HT1080 (cell line): ENCODE measurements around the gene MRPS26. TPM values are rescaled to one million over a fixed set of nuclear protein-coding genes. Genes with fewer than 3 reads are reported as not detected.

Source experiments
- total RNA-seq: library from RNA; depleted of rRNA; stranded (reverse); fragments of >200 nt; shearing (Covaris generic); gene quantifications from 2 replicates; pipeline ENCODE4 v1.2.3, GENCODE V29; 2014; rRNA removed

The MRPS26 gene
- total RNA-seq, 1 experiment from 2014 or later, result 179 TPM

Other genes with a start within 250 kb of the MRPS26 start
- not detected in 2 replicates for gene CPXM1, start 245.4 kb upstream of the MRPS26 start, total RNA-seq
- gene C20orf141, start 231.1 kb upstream of the MRPS26 start, total RNA-seq, result 0.50 TPM in 1 of 2 replicates, not detected in the other
- not detected in 2 replicates for gene TMEM239, start 229.7 kb upstream of the MRPS26 start, total RNA-seq
- 26.2 and 29.3 TPM in 2 replicates for gene PCED1A, start 205.4 kb upstream of the MRPS26 start, total RNA-seq
- gene VPS16, start 205.3 kb upstream of the MRPS26 start, total RNA-seq, result 32.6 TPM in 2 replicates
- 25.2 and 36.5 TPM in 2 replicates for gene PTPRA, start 172.6 kb upstream of the MRPS26 start, total RNA-seq
- 0.17 TPM in 1 of 2 replicates, not detected in the other for gene GNRH2, start 2.4 kb upstream of the MRPS26 start, total RNA-seq
- not detected in 2 replicates for gene OXT, start 25.6 kb downstream of the MRPS26 start, total RNA-seq
- not detected in 2 replicates for gene AVP, start 38.7 kb downstream of the MRPS26 start, total RNA-seq
- 38.1 and 40.4 TPM in 2 replicates for gene FASTKD5, start 113.8 kb downstream of the MRPS26 start, total RNA-seq
- 5.1 and 6.2 TPM in 2 replicates for gene UBOX5, start 113.8 kb downstream of the MRPS26 start, total RNA-seq
- 4.5 TPM in 2 replicates for gene LZTS3, start 127.5 kb downstream of the MRPS26 start, total RNA-seq
- 36.8 and 40.7 TPM in 2 replicates for gene DDRGK1, start 158.6 kb downstream of the MRPS26 start, total RNA-seq
- gene ITPA, start 163.4 kb downstream of the MRPS26 start, total RNA-seq, result 120 and 144 TPM in 2 replicates
- 1.1 and 1.7 TPM in 2 replicates for gene SLC4A11, start 193.1 kb downstream of the MRPS26 start, total RNA-seq